ENCODE results near the gene ACAT1. TPM values are rescaled to one million over a fixed set of nuclear protein-coding genes. Genes with fewer than 3 reads are reported as not detected.
"Not testable (repeated sequence)": the region's sequence is repeated elsewhere in the genome, so short reads cannot be mapped to it uniquely, and the experiment has no call there.

The ACAT1 gene
- total and polyA plus RNA-seq, 2 of the 4 experiments (the other 2 are of a cell fraction) = 57.7 to 59.9 TPM

- H3K14ac ChIP-seq (replicated peaks; ENCODE audit: low read depth, low read length); H4K8ac ChIP-seq (ENCODE audit: low read depth in 2 of 2, low read length in 2 of 2); H3K18ac ChIP-seq (ENCODE audit: low read depth, low read length); BruUV-seq (replicated peaks); H4K91ac ChIP-seq (ENCODE audit: insufficient read depth, low read depth, low read length); ATAC-seq (ENCODE audit: low read depth); H3K4me3 ChIP-seq (ENCODE audit: insufficient read depth, low read depth, low read length); dilution Hi-C loops (cut with HindIII; ENCODE audit: low sequenced_read_pairs, unreplicated experiment); intact Hi-C loops (cut with micrococcal nuclease); H3K9me3 ChIP-seq (ENCODE audit: control insufficient read depth, insufficient read depth, low read length); DNase-seq; H2BK5ac ChIP-seq (ENCODE audit: low read depth, low read length, poor library complexity, severe bottlenecking); H2BK120ac ChIP-seq (ENCODE audit: low read depth, low read length); H3K27ac ChIP-seq (ENCODE audit: insufficient read depth, low read length); CTCF ChIA-PET; H3K9ac ChIP-seq (ENCODE audit: low read depth, low read length); H3K79me1 ChIP-seq (ENCODE audit: low read depth in 1 of 2, low read length in 2 of 2); H2AK9ac ChIP-seq (replicated peaks; ENCODE audit: low read depth, low read length, poor library complexity); H4K5ac ChIP-seq (ENCODE audit: low read depth, low read length); POLR2A ChIA-PET (ENCODE audit: unreplicated experiment); H3K4me2 ChIP-seq (ENCODE audit: low read depth, low read length); in situ Hi-C loops (cut with MboI; ENCODE audit: low sequenced_read_pairs); H3K9me1 ChIP-seq (ENCODE audit: insufficient read depth, low read length); H2BK20ac ChIP-seq (ENCODE audit: low read depth, low read length); H4K20me1 ChIP-seq (ENCODE audit: insufficient read depth, low read length); H3K27me3 ChIP-seq (ENCODE audit: control insufficient read depth, insufficient read depth, low read length); H3K4me1 ChIP-seq (ENCODE audit: control insufficient read depth, insufficient read depth, low read length); H3K23ac ChIP-seq (ENCODE audit: low read depth, low read length); H2BK15ac ChIP-seq (ENCODE audit: low read depth, low read length); H3K56ac ChIP-seq (ENCODE audit: extremely low read depth, insufficient read depth, low read length); H2AFZ ChIP-seq (replicated peaks; ENCODE audit: low read length, poor library complexity); H2AK5ac ChIP-seq (ENCODE audit: low read depth, low read length); H3K4ac ChIP-seq (ENCODE audit: low read depth, low read length): not testable (repeated sequence)
- peaks cover 14% of the 10 kb centered on the region for H3K36me3 ChIP-seq (ENCODE audit: control insufficient read depth, insufficient read depth, low read length)
- no CpG with 5 or more reads among the region's 6 CpGs for WGBS, 2 experiments (ENCODE audit: extremely low coverage in 2 of 2, insufficient read length in 1 of 2)
These were observed 41.5 kb downstream of the ACAT1 start for GRCh38 chr11:108162878-108163277.

All from IMR-90 (cell line).